HCT116 (cell line): ENCODE results near the gene CELF2.

Experiments used
- CTCF ChIP-seq, 3 experiments: fragments of 200-600 bp in 1 of 3; sonication (generic) in 1 of 3; IDR thresholded peaks in 2 of 3; conservative IDR thresholded peaks in 1 of 3; 2 replicates each; pipeline ENCODE4 v1.5.1; 2012 to 2017; ENCODE audit warnings: low read depth in 2 of 3, low read length in 2 of 3, antibody characterized with exemption in 1 of 3, borderline replicate concordance in 1 of 3, control low read depth in 1 of 3, mild to moderate bottlenecking in 1 of 3, mixed read lengths in 1 of 3, mixed run types in 1 of 3, moderate library complexity in 1 of 3; ENCODE audit not compliant: insufficient read depth in 1 of 3
- EZH2 ChIP-seq: fragments of 200-600 bp; sonication (generic); IDR thresholded peaks from 2 replicates; pipeline ENCODE4 v1.6.1; 2017; ENCODE audit warnings: antibody characterized with exemption, mixed run types
- EZH2phosphoT487 ChIP-seq: fragments of 200-600 bp; IDR thresholded peaks from 2 replicates; pipeline ENCODE4 v1.6.1; 2018; ENCODE audit warnings: antibody characterized with exemption, borderline replicate concordance
- MAX ChIP-seq: IDR thresholded peaks from 2 replicates; pipeline ENCODE4 v1.6.1; 2012
- POLR2AphosphoS5 ChIP-seq: IDR thresholded peaks from 2 replicates; pipeline ENCODE4 v1.6.1; 2011; ENCODE audit warnings: mild to moderate bottlenecking, low read depth, low read length, moderate library complexity
- RAD21 ChIP-seq: IDR thresholded peaks from 2 replicates; pipeline ENCODE4 v1.6.1; 2012; ENCODE audit warnings: low read depth, mild to moderate bottlenecking
- REST ChIP-seq: IDR thresholded peaks from 2 replicates; pipeline ENCODE4 v1.6.1; 2012; ENCODE audit warnings: low read depth
- SIN3A ChIP-seq: IDR thresholded peaks from 2 replicates; pipeline ENCODE4 v1.6.1; 2012; ENCODE audit warnings: low read depth
- SP1 ChIP-seq: IDR thresholded peaks from 2 replicates; pipeline ENCODE4 v1.6.1; 2012; ENCODE audit warnings: low read depth
- ZNF274 ChIP-seq: fragments of 200-500 bp; sonication (Bioruptor generic); IDR thresholded peaks from 2 replicates; pipeline ENCODE4 v1.6.1; 2014; ENCODE audit warnings: mild to moderate bottlenecking, low read depth, low read length, inconsistent platforms

- TF ChIP-seq POLR2AphosphoS5 (no peak), RAD21 (no peak), REST (no peak), CTCF (IDR thresholded peaks at IDR 0.05 in 2 of 3, conservative IDR thresholded peaks at IDR 0.05 in 1 of 3; ENCODE audit: borderline replicate concordance in 1 of 3, insufficient read depth in 1 of 3, low read depth in 2 of 3, low read length in 2 of 3) (no peak), SIN3A (no peak), EZH2 (no peak), SP1 (no peak), ZNF274 (no peak), EZH2phosphoT487 (no peak), MAX (no peak)
Observed at GRCh38 chr10:11245981-11246590, 228.4 kb downstream of the CELF2 start.
